CD4-positive, alpha-beta T cell (primary cell): ENCODE data around the gene CD38. TPM values are rescaled to one million over a fixed set of nuclear protein-coding genes. Genes with fewer than 3 reads are reported as not detected.

Source experiments
- ATAC-seq: fragments of 200-7000 bp; cut with Tn5 transposase; one replicate; pipeline ENCODE4 v1.10.0; 2022; ENCODE audit warnings: mild to moderate bottlenecking; ENCODE audit not compliant: poor library complexity
- CTCF ChIA-PET: fragments of 350-600 bp; sonication (Branson Sonifier 250); formaldehyde crosslinking; loops from one replicate; lab custom pipeline; 2021; ENCODE audit warnings: antibody characterized with exemption, inconsistent platforms; lab: Charles Lee
- POLR2A ChIA-PET: fragments of 350-600 bp; sonication (Branson Sonifier 250); formaldehyde crosslinking; loops from one replicate; lab custom pipeline; 2021; ENCODE audit warnings: antibody characterized with exemption, inconsistent platforms; lab: Charles Lee
- DNase-seq, 14 experiments: peaks; one replicate each; pipeline ENCODE4 v3.0.0-alpha.2; 2013 to 2020; ENCODE audit warnings: mixed read lengths in 2 of 14
- H3K27ac ChIP-seq, 2 donors: one replicate each; pipeline versions ENCODE4 v1.5.1 to v1.7.0; 2013; ENCODE audit warnings: low read length in 2 of 2, low read depth in 1 of 2, mild to moderate bottlenecking in 1 of 2
- H3K27me3 ChIP-seq, 2 experiments: 1 replicate in 1 of 2; 2 replicates in 1 of 2; pipeline versions ENCODE4 v1.6.1 to v1.7.0; 2013; ENCODE audit warnings: low read length in 2 of 2, control low read depth in 1 of 2, mild to moderate bottlenecking in 1 of 2, moderate library complexity in 1 of 2; ENCODE audit not compliant: insufficient read depth in 2 of 2, control insufficient read depth in 1 of 2
- H3K36me3 ChIP-seq: one replicate; pipeline ENCODE4 v1.6.1; 2013; ENCODE audit warnings: low read length, control low read depth; ENCODE audit not compliant: insufficient read depth
- H3K4me1 ChIP-seq: one replicate; pipeline ENCODE4 v1.6.1; 2013; ENCODE audit warnings: low read length, control low read depth; ENCODE audit not compliant: insufficient read depth
- H3K4me3 ChIP-seq: one replicate; pipeline ENCODE4 v1.5.1; 2013; ENCODE audit warnings: mild to moderate bottlenecking, low read length, moderate library complexity
- H3K9me3 ChIP-seq, 2 experiments: 1 replicate in 1 of 2; 2 replicates in 1 of 2; pipeline versions ENCODE4 v1.6.1 to v1.7.0; 2013; ENCODE audit warnings: low read length in 2 of 2, mild to moderate bottlenecking in 2 of 2, control low read depth in 1 of 2, moderate library complexity in 1 of 2; ENCODE audit not compliant: control insufficient read depth in 1 of 2, insufficient read depth in 1 of 2
- H3K27ac Mint-ChIP-seq: one replicate; pipeline ENCODE4 v1.8.0; 2020; ENCODE audit warnings: mixed read lengths
- H3K27me3 Mint-ChIP-seq: one replicate; pipeline ENCODE4 v1.8.0; 2021; ENCODE audit warnings: mixed read lengths
- H3K36me3 Mint-ChIP-seq: one replicate; pipeline ENCODE4 v1.8.0; 2021; ENCODE audit warnings: low read depth, mixed read lengths
- H3K4me1 Mint-ChIP-seq: one replicate; pipeline ENCODE4 v1.8.0; 2021; ENCODE audit warnings: low read depth, mixed read lengths
- H3K4me3 Mint-ChIP-seq: one replicate; pipeline ENCODE4 v1.8.0; 2020; ENCODE audit warnings: mild to moderate bottlenecking, mixed read lengths
- H3K9me3 Mint-ChIP-seq: one replicate; pipeline ENCODE4 v1.8.0; 2020; ENCODE audit warnings: mixed read lengths
- intact Hi-C, 2 experiments: fragments of 100-400 bp; cut with DNase I in 1 of 2; cut with micrococcal nuclease in 1 of 2; formaldehyde crosslinking; loops; one replicate each; pipeline versions ENCODE4 v1.15.1 to v1.9.0; 2023 to 2025; cut with DNase I, micrococcal nuclease
- total RNA-seq, 174 experiments: library from RNA in 2 of 174; stranded (reverse) in 2 of 174; gene quantifications; one replicate each; pipeline ENCODE4 v1.2.3 and lab custom pipeline; 2021 to 2026
- TF ChIP-seq, protein P1 (sequence below): fragments of 200-600 bp; IDR thresholded peaks from one replicate; pipeline ENCODE4 v1.8.0; 2022; ENCODE audit warnings: antibody characterized with exemption, mild to moderate bottlenecking

Gene CD38
- total RNA-seq, 2 experiments from 2014 or later: 9.6 to 9.9 TPM

DNA sequence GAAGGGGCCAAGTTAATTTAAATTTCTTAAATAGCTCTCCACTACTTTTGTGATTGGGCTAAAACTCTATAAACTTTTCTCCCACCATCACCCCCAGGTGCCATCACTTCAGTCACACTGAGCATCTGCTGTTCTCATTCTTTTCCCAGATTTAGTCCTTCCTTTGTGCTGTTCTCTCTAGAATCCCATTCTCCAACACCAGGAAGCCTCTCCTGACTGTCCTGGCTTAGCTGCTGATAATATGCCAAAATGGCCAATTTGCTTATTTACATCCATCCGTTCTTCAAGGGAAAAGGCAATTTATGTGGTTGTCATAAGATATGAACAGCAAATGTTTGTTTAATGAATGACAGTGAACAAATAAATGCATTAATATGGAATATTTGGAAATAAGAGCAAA, 116.3 kb downstream of the CD38 start:
- Histone ChIP-seq H3K9me3 (no peaks in the 10 kb centered on the region), H3K27ac (no peak overlapping the region), H3K36me3 (no peaks in the 10 kb centered on the region), H3K27me3 (peaks cover 5 to 12% of the 10 kb centered on the region in 2 experiments), H3K4me3 (no peak overlapping the region), H3K4me1 (no peaks in the 10 kb centered on the region)
- ChIA-PET CTCF (no interaction called here), POLR2A (no interaction called here)
- Mint-ChIP-seq H3K27me3 (peaks cover 19% of the 10 kb centered on the region), H3K36me3 (no peaks in the 10 kb centered on the region), H3K4me3 (no peak overlapping the region), H3K9me3 (no peaks in the 10 kb centered on the region), H3K27ac (no peak overlapping the region), H3K4me1 (no peaks in the 10 kb centered on the region)
- TF ChIP-seq, protein P1, sequence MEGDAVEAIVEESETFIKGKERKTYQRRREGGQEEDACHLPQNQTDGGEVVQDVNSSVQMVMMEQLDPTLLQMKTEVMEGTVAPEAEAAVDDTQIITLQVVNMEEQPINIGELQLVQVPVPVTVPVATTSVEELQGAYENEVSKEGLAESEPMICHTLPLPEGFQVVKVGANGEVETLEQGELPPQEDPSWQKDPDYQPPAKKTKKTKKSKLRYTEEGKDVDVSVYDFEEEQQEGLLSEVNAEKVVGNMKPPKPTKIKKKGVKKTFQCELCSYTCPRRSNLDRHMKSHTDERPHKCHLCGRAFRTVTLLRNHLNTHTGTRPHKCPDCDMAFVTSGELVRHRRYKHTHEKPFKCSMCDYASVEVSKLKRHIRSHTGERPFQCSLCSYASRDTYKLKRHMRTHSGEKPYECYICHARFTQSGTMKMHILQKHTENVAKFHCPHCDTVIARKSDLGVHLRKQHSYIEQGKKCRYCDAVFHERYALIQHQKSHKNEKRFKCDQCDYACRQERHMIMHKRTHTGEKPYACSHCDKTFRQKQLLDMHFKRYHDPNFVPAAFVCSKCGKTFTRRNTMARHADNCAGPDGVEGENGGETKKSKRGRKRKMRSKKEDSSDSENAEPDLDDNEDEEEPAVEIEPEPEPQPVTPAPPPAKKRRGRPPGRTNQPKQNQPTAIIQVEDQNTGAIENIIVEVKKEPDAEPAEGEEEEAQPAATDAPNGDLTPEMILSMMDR: no peak
- intact Hi-C loops: no loop called here
- ATAC-seq: no peak
- no peak for DNase-seq

DNA sequence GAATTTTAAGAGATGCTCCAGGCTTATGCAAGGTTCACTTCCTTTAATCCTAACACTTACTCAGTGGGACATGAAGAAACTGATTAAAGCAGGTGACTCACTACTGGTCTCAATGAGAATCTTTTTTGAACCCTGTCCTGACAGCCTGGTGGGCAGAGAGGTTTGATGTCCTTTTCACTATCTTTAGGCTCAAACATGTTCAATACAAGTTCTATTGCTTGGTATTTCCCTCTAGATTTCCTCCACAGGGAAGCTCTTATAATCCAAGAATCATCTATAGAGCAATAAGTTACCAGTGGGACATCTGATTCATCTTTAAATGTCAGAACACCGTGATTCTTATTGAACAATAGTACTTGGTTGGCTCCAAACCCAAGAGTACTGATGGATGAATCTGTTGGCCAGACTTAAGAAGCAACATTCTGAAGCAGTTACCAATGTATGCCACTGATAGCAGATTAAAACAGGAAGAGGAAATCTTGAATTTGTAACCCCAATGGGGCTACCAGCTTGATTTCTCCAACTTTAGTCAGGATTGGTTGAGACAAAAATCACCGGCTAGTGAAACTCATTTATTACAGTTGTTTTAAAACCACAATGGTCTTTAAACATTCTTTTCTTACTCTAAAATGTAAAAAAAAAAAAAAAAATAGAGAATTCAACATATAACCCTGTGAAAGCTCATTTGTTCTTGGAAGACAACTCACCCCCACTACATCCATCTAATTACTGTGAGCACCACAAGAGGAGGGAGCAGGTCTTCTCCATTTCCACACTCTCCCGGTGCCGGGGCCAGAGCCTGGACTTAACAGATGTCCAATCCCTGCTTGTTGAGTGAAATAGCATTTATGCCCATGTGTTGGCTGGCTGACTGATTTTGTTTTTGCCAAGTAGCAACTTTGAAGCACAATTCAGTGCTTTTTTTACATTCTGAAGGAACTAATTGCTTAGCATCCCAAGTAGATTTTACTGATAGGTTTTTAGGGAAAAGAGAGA, 117.1 kb downstream of the CD38 start:
- no peaks in the 10 kb centered on the region for H3K36me3 ChIP-seq
- peaks cover 6 to 12% of the 10 kb centered on the region in 2 experiments for H3K27me3 ChIP-seq
- Mint-ChIP-seq H3K9me3 (no peaks in the 10 kb centered on the region), H3K27me3 (peaks cover 23% of the 10 kb centered on the region), H3K27ac (no peak overlapping the region), H3K4me3 (no peak overlapping the region), H3K36me3 (no peaks in the 10 kb centered on the region), H3K4me1 (no peaks in the 10 kb centered on the region)
- no peak for DNase-seq
- H3K4me1 ChIP-seq: no peaks in the 10 kb centered on the region
- no peak overlapping the region for H3K27ac ChIP-seq
- no peak overlapping the region for H3K4me3 ChIP-seq
- no peak for ATAC-seq
- TF ChIP-seq, protein P1: no peak
- H3K9me3 ChIP-seq: no peaks in the 10 kb centered on the region
- intact Hi-C loops: no loop called here
- CTCF ChIA-PET: no interaction called here
- POLR2A ChIA-PET: no interaction called here

DNA sequence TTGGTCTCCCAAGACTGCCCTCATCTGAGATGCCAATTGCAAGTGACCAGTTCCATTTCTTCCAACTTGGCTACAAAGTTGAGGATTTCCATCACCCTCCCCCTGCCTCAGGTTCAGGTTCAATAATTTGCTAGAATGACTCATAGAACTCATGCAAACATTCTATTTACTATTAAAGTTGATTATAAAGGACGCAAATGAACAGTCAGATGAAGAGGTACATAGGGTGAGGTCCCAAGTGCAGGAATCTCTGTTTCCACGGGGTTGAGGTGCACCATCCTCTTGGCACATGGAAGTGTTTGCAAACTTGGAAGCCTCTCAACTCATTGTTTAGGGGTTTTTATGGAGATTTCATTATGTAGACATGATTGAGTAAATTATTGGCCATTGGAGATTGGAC, 119.4 kb downstream of the CD38 start:
- TF ChIP-seq, protein P1: no peak

More for the DNA sequence above, 119.4 kb downstream of the CD38 start:
- Mint-ChIP-seq H3K4me1 (no peaks in the 10 kb centered on the region), H3K27me3 (peaks cover 31% of the 10 kb centered on the region), H3K36me3 (no peaks in the 10 kb centered on the region), H3K4me3 (no peak overlapping the region), H3K27ac (no peak overlapping the region), H3K9me3 (no peaks in the 10 kb centered on the region)
- no peaks in the 10 kb centered on the region for H3K36me3 ChIP-seq
- intact Hi-C loops: no loop called here
- H3K4me3 ChIP-seq: no peak overlapping the region
- H3K27me3 ChIP-seq: peaks cover 8 to 12% of the 10 kb centered on the region in 2 experiments
- DNase-seq: no peak
- H3K9me3 ChIP-seq: no peaks in the 10 kb centered on the region
- ChIA-PET POLR2A (no interaction called here), CTCF (no interaction called here)
- H3K27ac ChIP-seq: no peak overlapping the region
- no peak for ATAC-seq
- H3K4me1 ChIP-seq: no peaks in the 10 kb centered on the region
